OCI-LY7 (cell line): ENCODE measurements around the gene USP37. TPM values are rescaled to one million over a fixed set of nuclear protein-coding genes. Genes with fewer than 3 reads are reported as not detected.

ENCODE experiments used
- BruUV-seq: library from RNA; stranded (reverse); fragments of 400-500 nt; replicated peaks from 2 replicates; lab custom pipeline; 2021; lab: Mats Ljungman, UMichigan
- CTCF ChIA-PET: fragments of 300-600 bp; sonication (Branson Sonifier 250); formaldehyde crosslinking; loops from one replicate; lab custom pipeline; 2022; ENCODE audit warnings: antibody characterized with exemption; ENCODE audit not compliant: unreplicated experiment; lab: Charles Lee
- POLR2A ChIA-PET: fragments of 300-600 bp; sonication (Branson Sonifier 250); formaldehyde crosslinking; loops from one replicate; lab custom pipeline; 2022; ENCODE audit warnings: antibody characterized with exemption; lab: Charles Lee
- DNase-seq: peaks from one replicate; pipeline ENCODE4 v3.0.0-alpha.2; 2015; ENCODE audit warnings: low spot score
- H2AFZ ChIP-seq: fragments of 200-600 bp; sonication (generic), shearing (Covaris generic); 2 replicates; pipeline ENCODE4 v1.6.1; 2014; ENCODE audit warnings: mild to moderate bottlenecking, antibody characterized with exemption, low read length, moderate library complexity
- H3K27ac ChIP-seq: fragments of 200-600 bp; sonication (generic); 2 replicates; pipeline ENCODE4 v1.5.1; 2014; ENCODE audit warnings: mixed run types, low read depth, mild to moderate bottlenecking, moderate library complexity, low read length, inconsistent platforms; ENCODE audit not compliant: poor library complexity, severe bottlenecking
- H3K36me3 ChIP-seq: fragments of 200-600 bp; sonication (generic); 2 replicates; pipeline ENCODE4 v1.6.1; 2014; ENCODE audit warnings: mild to moderate bottlenecking, antibody characterized with exemption, low read length, moderate library complexity, mixed read lengths; ENCODE audit not compliant: insufficient read depth
- H3K4me1 ChIP-seq: fragments of 200-600 bp; sonication (generic); 2 replicates; pipeline ENCODE4 v1.5.1; 2014; ENCODE audit warnings: mild to moderate bottlenecking, low read length; ENCODE audit not compliant: insufficient read depth, poor library complexity, severe bottlenecking
- H3K4me2 ChIP-seq: fragments of 200-600 bp; sonication (generic); 2 replicates; pipeline ENCODE4 v1.6.1; 2014; ENCODE audit warnings: mild to moderate bottlenecking, low read length
- H3K4me3 ChIP-seq: fragments of 200-600 bp; sonication (generic); 2 replicates; pipeline ENCODE4 v1.5.1; 2014; ENCODE audit warnings: mild to moderate bottlenecking, low read depth, low read length; ENCODE audit not compliant: poor library complexity, severe bottlenecking
- H3K79me2 ChIP-seq: fragments of 200-600 bp; sonication (generic); 2 replicates; pipeline ENCODE4 v1.6.1; 2016; ENCODE audit warnings: low read depth, mild to moderate bottlenecking, low read length, moderate library complexity, mixed read lengths; ENCODE audit not compliant: insufficient read depth
- H3K9me2 ChIP-seq: fragments of 200-600 bp; sonication (generic); 2 replicates; pipeline ENCODE4 v1.6.1; 2016; ENCODE audit warnings: mild to moderate bottlenecking, low read length, mixed read lengths; ENCODE audit not compliant: insufficient read depth
- H3K9me3 ChIP-seq: fragments of 200-600 bp; sonication (generic); 2 replicates; pipeline ENCODE4 v1.6.1; 2014; ENCODE audit warnings: mild to moderate bottlenecking, mixed run types, low read length, mixed read lengths
- H4K20me1 ChIP-seq: fragments of 200-600 bp; sonication (generic); 2 replicates; pipeline ENCODE4 v1.6.1; 2014; ENCODE audit warnings: mild to moderate bottlenecking, antibody characterized with exemption, low read length, moderate library complexity, mixed read lengths; ENCODE audit not compliant: insufficient read depth
- EZH2phosphoT487 ChIP-seq: fragments of 200-600 bp; sonication (generic); IDR thresholded peaks from 2 replicates; pipeline ENCODE4 v1.6.1; 2018; ENCODE audit warnings: low read depth, borderline replicate concordance, mild to moderate bottlenecking, mixed run types, antibody characterized with exemption, low read length, moderate library complexity, mixed read lengths
- intact Hi-C: fragments of 100-400 bp; cut with micrococcal nuclease; formaldehyde crosslinking; loops from one replicate; pipeline ENCODE4 v1.10.0; 2022; ENCODE audit not compliant: unreplicated experiment
- total RNA-seq, 2 experiments: library from RNA; depleted of rRNA in 1 of 2; stranded (reverse); fragments of >200 nt in 1 of 2; shearing (Covaris generic) in 1 of 2; gene quantifications; 2 replicates each; pipeline ENCODE4 v1.2.3, GENCODE V29; 2014 to 2022
- TF ChIP-seq, protein P1 (sequence below): fragments of 200-600 bp; sonication (generic); conservative IDR thresholded peaks from 2 replicates; pipeline ENCODE4 v1.5.1; 2014; ENCODE audit warnings: mild to moderate bottlenecking, antibody characterized with exemption, low read length, moderate library complexity, mixed read lengths

USP37 gene
- total RNA-seq, 2 experiments from 2014 or later, result 23.3 to 32.4 TPM

DNA sequence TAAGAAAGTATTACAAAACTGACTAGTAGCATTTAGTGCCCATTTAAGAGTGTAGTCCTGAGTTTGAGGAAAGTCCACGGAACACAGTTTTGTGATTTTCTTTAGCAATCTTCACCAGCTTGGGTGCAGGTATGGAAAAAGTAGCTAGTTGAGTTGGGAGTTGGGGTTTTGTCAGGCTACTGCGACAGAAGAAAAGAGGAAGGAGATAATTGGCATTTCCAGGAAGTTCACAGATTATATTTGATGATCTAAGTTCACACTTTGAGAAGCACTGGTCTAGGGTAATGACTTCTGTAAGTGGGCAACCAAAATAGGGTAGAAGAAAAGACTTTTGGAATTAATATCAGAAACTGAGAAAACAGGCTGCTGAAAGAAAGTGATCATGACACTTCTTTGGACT lies 97.1 kb downstream of the USP37 start:
- CTCF ChIA-PET, result no interaction called here
- no peak for DNase-seq
- no TSS peak for BruUV-seq
- POLR2A ChIA-PET, result interaction anchor here (1.0 to 1.7 kb wide), 2 partner anchors 9 to 14 kb away, joined by 5 to 6 read pairs; no protein-coding TSS in a partner anchor
- no peak overlapping the region for H2AFZ ChIP-seq
- H3K9me2 ChIP-seq, result no peaks in the 10 kb centered on the region
- no peaks in the 10 kb centered on the region for H3K9me3 ChIP-seq
- H3K4me1 ChIP-seq, result peaks cover 7% of the 10 kb centered on the region
- TF ChIP-seq, protein P1, sequence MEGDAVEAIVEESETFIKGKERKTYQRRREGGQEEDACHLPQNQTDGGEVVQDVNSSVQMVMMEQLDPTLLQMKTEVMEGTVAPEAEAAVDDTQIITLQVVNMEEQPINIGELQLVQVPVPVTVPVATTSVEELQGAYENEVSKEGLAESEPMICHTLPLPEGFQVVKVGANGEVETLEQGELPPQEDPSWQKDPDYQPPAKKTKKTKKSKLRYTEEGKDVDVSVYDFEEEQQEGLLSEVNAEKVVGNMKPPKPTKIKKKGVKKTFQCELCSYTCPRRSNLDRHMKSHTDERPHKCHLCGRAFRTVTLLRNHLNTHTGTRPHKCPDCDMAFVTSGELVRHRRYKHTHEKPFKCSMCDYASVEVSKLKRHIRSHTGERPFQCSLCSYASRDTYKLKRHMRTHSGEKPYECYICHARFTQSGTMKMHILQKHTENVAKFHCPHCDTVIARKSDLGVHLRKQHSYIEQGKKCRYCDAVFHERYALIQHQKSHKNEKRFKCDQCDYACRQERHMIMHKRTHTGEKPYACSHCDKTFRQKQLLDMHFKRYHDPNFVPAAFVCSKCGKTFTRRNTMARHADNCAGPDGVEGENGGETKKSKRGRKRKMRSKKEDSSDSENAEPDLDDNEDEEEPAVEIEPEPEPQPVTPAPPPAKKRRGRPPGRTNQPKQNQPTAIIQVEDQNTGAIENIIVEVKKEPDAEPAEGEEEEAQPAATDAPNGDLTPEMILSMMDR, result no peak
- no peak for TF ChIP-seq EZH2phosphoT487
- H4K20me1 ChIP-seq, result no peaks in the 10 kb centered on the region
- H3K36me3 ChIP-seq, result peaks cover 73% of the 10 kb centered on the region
- H3K27ac ChIP-seq, result no peak overlapping the region
- H3K4me2 ChIP-seq, result no peak overlapping the region
- intact Hi-C loops, result no loop called here
- H3K79me2 ChIP-seq, result no peaks in the 10 kb centered on the region
- no peak overlapping the region for H3K4me3 ChIP-seq

DNA sequence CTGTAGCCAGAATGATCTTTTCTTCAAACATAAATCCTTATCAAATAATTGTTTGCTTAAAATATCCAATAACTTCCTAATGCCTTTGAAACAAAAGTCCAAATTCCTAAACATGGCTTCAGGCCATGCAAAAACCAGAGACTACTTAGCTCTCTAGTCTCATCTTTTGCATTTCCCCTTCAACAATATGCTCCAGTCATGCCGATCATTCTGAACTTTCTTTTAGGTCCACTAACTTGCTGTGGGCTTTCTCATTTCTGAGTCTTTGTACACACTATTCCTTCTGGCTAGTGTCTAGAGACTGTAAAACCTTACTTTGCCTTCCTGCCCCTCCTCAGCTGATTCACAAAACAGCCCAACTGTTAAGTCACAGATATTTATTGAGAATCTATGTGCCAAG lies 97.7 kb downstream of the USP37 start:
- no TSS peak for BruUV-seq
- ChIA-PET CTCF (no interaction called here), POLR2A (interaction anchor here (1.0 to 1.7 kb wide), 2 partner anchors 8 to 14 kb away, joined by 5 to 6 read pairs; no protein-coding TSS in a partner anchor)
- TF ChIP-seq, protein P1, result no peak
- no peak for TF ChIP-seq EZH2phosphoT487
- no peaks in the 10 kb centered on the region for H3K9me2 ChIP-seq
- H3K36me3 ChIP-seq, result peaks cover 78% of the 10 kb centered on the region
- H3K4me1 ChIP-seq, result peaks cover 7% of the 10 kb centered on the region
- DNase-seq, result no peak
- intact Hi-C loops, result no loop called here
- H3K4me2 ChIP-seq, result no peak overlapping the region
- H3K27ac ChIP-seq, result no peak overlapping the region
- H4K20me1 ChIP-seq, result no peaks in the 10 kb centered on the region
- no peaks in the 10 kb centered on the region for H3K79me2 ChIP-seq
- H3K9me3 ChIP-seq, result no peaks in the 10 kb centered on the region
- no peak overlapping the region for H3K4me3 ChIP-seq
- H2AFZ ChIP-seq, result no peak overlapping the region

DNA sequence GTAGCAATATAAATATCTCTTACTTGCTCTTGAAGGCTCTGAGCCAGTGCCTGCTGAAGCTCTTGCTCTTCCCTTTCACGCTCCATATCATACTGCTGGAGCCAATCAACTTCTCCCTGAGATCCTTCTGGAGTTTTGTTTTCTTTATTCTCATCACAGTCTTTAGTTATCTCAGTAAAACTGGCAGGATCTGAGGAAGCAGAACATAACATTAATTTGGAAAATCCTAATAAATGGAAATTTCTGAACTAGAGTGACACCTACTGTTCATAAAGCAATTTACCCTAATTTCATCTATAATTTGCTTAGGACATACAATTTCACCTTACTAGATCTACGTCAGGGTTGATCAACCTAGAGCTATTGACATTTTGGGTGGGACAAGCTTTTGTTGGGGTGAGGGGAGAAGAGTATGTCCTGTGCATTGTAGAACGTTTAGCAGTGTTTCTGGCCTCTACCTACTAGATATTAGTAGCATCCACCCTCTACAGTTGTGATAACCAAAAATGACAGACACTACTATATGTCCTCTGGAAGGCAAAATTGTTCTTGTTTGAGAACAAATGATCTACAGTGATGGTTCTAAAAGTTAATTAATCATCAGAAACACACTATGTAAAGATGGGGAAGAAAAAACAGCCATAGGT lies 102.0 kb downstream of the USP37 start:
- H2AFZ ChIP-seq, result no peak overlapping the region
- H3K9me2 ChIP-seq, result no peaks in the 10 kb centered on the region
- peaks cover 6% of the 10 kb centered on the region for H3K4me1 ChIP-seq
- H4K20me1 ChIP-seq, result no peaks in the 10 kb centered on the region
- peak; percentile 24 for DNase-seq
- peaks cover 78% of the 10 kb centered on the region for H3K36me3 ChIP-seq
- BruUV-seq, result no TSS peak
- intact Hi-C loops, result loop anchor here (1.0 to 5.0 kb wide), 3 partner anchors 60 to 194 kb away; partner anchors contain the start of genes AAMP, PNKD and TMBIM1
- H3K27ac ChIP-seq, result no peak overlapping the region
- no peak overlapping the region for H3K4me3 ChIP-seq
- TF ChIP-seq EZH2phosphoT487, result no peak
- TF ChIP-seq, protein P1, result peak; percentile 87
- ChIA-PET POLR2A (interaction anchor here (0.8 kb wide), 1 partner anchor 63 kb away, joined by 3 read pairs; no protein-coding TSS in a partner anchor), CTCF (no interaction called here)
- no peak overlapping the region for H3K4me2 ChIP-seq
- H3K9me3 ChIP-seq, result no peaks in the 10 kb centered on the region
- H3K79me2 ChIP-seq, result no peaks in the 10 kb centered on the region
